Amygdala (tissue), 56 donors: ENCODE results near the gene PHACTR1.

Experiments
- DNase-seq, 56 donors: peaks; one replicate each; lab custom pipeline; 2025; lab: John Stamatoyannopoulos, UW

The PHACTR1 gene

GRCh38 chr6:13012296-13012695 lies 295.7 kb downstream of the PHACTR1 start:
- no peak for DNase-seq

GRCh38 chr6:13012977-13013680 lies 296.6 kb downstream of the PHACTR1 start:
- DNase-seq, result peak in 24 of 56 donors; percentile 7 to 67 (median 26)

DNA sequence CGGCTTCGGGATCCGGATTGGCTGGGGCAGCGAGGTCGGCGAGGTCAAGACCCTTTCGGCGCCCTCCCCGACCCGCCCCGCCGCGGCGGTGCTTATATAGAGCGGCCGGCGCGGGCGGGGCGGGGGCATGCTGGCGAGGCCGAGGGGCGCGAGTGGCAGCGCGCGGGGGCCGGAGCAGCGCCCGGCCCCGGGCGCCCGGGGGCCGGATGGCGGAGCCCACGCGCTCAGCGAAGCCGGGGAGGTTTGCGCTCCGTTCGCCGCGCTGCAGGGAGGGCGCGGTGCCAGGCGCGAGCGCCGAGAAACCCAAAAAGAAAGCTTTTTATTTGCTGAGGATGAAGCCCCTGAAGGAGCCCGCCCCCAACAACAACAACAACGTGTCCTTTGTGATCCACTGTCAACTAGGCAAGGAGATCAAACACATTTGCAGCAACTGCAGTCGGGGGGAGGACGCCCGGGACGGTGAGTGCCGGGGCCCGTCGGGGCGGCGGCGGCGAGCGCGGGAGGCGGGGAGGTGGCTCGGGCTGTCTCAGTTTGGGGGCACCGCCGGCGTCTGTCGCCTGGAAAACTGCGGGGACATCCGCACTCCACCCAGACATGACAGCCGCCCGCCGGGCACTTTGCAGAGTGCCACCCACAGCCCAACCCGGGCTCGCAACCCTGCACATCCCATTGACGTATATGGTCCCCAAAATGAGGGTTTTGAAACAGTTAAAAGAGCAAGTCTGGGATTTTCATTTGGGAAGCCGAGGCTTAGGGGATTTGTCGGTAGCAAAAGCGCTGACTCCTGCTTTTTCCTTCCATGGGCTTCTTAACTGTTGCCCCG lies 297.3 kb downstream of the PHACTR1 start:
- peak in 15 of 56 donors; percentile 10 to 63 (median 41) for DNase-seq

DNA sequence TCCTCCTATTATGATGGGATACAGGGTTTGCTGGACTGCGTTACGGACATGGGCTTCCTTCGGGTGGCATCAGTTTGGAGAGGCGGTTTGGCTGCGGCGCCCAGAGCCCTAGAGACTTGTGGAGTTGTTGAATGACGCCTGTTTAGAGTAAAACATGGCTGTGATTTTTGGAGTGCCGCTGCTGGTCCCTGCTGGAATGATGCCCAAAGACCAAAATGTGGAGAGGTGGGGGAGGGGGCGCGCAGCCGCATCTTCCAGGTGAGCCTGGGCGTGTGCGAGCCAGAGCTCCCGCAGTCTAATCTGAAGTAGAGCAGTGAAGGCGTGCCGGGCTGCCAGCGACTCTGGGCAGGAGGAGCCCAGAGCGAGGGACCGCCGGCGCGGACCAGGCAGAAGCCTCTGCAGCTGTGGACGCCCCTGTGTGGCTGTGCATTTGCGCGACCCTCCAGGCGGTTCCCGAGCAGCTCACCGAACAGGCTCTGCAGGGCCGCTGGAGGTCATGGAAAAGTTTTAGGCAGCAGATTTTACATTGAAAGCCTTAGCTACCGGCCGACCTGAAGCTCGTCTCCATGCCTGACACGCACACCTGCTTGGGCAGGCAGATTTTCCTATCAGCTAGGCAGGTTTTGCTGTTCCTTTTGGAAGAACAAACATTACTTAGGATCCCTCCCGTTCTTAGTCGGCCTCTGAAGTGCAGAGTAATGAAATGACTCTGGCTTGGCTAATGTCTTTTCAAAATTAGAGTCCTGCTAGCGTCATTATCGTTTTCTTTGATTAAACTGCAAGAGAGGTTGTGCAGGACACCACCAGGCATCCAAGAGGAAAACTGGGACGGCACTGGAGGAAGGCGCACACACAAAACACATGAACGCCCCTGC lies 298.2 kb downstream of the PHACTR1 start:
- peak in 14 of 56 donors; percentile 9 to 47 (median 36) for DNase-seq

DNA sequence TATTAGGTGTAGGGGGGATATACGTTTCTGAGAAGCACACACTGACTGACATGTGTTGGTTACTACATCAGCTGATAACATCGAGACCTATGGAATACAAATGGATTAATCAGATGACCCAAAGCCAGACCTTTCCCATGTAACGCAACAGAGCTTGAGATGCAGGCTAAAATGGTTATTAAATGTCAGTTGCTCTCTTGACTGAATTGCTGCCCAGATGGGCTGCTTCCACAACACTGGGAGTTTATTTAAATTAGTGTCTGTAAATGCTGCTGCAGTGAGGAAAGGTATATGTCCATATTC lies 298.8 kb downstream of the PHACTR1 start:
- DNase-seq, result no peak

DNA sequence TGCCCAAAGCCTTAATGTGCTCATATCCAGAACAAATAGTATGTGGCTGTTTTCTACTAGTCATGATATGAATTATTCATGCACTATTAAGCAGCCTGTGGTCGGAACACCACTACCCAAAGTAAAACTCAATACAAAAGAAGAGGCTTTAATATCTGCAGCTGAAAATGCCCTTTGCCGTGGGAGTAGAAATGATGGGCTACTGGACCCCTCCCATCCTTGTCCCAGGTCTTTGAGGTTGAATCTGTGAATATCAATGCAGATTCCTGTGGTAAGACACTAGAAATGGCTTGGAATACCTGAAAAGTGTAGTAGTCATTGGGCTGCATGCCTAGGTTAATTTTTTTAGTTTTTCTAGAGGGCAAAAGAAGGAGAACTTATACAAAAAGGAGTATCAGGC lies 308.0 kb downstream of the PHACTR1 start:
- no peak for DNase-seq

DNA sequence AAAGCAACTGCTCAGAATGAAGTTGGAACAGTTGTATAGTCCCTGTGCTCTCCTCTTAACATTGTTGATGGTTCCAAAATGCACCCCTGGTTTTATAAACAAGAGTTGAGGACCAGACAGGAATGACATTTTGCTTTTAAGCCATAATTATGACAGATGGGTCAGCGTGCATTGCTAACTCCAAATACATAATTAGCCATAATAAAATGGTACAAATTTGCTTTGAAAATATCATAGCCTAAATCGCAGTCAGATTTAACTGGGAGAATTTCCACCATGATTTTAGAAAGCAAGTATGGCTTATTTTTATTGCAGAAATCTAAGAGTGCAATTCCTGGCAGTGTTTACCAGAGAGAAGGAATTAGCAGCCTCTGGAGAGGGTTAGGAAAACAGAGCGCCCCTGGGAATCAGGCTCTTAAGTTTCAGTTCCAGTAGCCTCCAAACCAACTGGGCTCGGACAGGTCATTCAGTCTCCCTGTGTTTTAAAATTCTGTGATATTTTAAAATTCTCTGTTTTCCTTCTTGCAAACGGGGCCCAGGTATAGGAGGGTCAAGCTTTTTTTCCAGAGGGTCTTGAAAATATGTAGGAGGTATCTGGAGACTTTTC lies 309.4 kb downstream of the PHACTR1 start:
- DNase-seq, result no peak

GRCh38 chr6:13026557-13026956 lies 310.0 kb downstream of the PHACTR1 start:
- DNase-seq, result no peak

DNA sequence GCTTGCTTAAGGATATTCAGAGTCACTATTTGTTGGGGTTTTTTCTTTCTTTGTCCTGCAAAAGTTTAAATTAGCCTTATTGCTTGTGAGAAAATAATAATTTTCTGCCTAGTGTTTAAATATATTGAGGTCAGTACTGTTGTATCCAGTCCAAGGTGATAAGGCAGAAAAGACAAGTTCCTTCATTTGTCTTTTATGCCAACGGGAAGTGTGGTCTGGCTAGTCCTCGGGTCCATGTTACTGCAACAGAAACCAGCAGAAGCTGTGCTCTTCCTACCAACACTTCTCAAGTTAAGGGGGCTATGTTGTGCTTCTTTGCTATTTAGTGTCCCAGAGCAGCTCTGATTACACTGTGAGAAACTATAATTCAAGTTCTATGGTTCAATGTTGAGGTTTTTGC lies 310.6 kb downstream of the PHACTR1 start:
- DNase-seq, result no peak

GRCh38 chr6:13030396-13030795 lies 313.8 kb downstream of the PHACTR1 start:
- no peak for DNase-seq

DNA sequence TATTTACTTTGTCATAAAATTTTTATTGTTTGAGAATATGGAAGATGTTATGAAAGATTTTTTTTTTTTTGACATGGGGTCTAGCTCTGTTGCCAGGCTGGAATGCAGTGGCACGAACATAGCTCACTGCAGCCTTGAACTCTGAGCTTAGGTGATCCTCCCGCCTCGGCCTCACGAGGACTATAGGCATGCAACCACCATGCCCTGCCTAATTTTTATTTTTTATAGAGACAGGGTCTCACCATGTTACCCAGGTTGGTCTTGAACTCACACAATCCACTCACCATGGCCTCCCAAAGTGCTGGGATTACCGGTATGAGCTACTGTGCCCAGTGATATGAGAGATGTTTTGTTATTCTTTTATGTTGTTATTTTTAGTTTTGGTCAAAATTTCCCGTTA lies 316.0 kb downstream of the PHACTR1 start:
- no peak for DNase-seq

- no peak for DNase-seq
These were observed 316.6 kb downstream of the PHACTR1 start for GRCh38 chr6:13033145-13033544.

DNA sequence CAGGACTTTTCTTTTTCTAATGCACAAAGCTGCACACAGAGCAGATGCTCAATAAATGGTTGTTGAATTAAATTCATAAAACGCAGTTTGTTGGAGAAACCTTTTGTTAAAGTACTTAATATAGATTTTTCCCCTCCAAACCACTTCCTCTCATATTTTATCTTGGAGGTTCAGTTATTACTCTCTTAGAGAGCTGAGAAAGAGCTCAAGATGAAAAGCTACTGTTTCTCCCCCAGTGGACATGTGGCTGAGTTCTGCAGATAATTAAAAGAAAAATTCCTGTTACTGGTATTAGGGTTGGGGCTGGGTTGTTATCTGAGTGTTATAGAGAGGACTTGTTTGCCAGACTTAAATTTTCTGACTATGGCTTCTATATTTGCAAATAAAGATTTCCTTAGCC lies 317.7 kb downstream of the PHACTR1 start:
- no peak for DNase-seq

- no peak for DNase-seq
These were observed 319.0 kb downstream of the PHACTR1 start for GRCh38 chr6:13035606-13036005.

- DNase-seq, result no peak
These were observed 321.7 kb downstream of the PHACTR1 start for GRCh38 chr6:13038315-13038714.

DNA sequence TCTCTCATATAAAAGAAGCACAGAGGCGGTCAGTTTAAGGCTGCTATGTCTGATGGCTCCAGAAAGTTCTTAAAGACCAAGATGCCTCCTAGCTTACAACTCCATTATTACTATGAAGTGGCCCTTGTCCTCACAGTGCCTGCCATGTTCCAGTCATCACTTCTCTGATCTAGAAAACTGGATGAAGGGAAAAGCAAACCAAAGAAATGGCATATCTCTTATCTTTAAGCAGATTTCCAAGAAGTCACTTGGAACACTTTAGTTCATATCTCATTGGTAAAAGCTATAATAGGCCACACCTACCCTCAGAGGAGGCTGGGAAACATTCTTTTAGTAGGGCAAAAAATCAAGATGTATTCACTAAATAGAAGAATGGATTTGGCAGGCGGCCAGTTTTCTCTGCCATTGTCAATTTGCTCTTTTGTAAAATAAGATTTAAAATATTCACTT lies 322.2 kb downstream of the PHACTR1 start:
- DNase-seq, result peak in 2 of 56 donors; percentile 8 to 25

GRCh38 chr6:13044390-13044789 lies 327.8 kb downstream of the PHACTR1 start:
- DNase-seq, result peak in 4 of 56 donors; percentile 5 to 32 (median 20)

DNA sequence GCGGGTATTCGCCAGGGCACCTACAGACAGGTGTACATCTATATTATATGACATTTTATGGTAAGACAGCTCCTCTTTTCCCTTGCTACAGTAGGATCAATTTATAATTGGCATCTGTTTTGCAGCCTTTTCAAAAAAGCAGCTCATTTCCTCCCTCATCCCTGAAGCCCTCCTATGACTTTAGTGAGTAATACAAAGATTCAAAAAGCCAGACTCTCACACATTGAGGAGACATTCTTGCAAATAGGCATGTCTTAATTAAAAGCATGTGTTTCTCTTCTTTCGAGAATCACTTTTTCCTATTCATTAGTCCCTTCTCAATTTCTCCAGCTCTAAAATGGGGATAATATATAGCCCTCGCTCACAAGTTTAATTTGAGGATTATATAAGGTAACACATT lies 328.3 kb downstream of the PHACTR1 start:
- DNase-seq, result no peak

DNA sequence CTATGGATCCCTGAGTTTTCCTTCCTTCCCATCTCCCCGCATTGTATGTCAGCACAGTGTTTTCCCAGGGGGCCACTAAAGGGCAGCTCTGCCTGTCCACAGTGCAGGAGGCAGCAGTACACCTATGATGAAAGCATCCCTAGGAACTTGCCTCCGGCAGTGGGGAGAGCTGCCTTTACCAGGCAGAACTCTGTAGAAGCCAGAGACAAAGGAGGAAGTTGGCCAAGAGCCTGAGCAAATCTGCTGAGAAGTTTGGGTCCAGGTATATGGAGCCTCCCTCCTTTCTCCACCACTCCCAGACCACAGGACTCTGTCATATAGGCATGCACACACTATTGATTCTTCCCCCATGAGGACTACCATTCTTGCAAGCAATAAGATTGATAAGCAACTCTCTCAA lies 329.1 kb downstream of the PHACTR1 start:
- no peak for DNase-seq

DNA sequence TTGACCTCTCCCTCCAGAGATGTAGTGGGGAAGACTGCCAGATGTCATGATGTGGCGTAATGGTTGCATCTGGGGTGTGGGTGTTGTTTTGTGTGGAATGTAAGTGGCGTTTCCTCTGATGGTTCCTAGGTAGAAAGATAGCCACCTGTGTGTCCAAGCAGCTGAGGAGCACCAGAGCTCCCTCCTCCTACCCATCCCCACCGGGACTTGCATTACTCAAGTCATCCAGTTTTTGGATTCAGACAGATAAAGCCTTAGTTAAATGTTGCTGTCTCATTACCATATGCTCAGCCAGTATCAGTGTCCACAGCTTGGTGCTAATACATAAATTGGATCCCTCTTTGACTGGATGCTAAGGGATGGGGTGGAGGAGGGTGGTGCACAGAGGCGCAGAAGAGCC lies 329.5 kb downstream of the PHACTR1 start:
- no peak for DNase-seq

GRCh38 chr6:13048113-13048512 lies 331.5 kb downstream of the PHACTR1 start:
- DNase-seq, result no peak
